ENCODE measurements around the gene RGS14.

DNA sequence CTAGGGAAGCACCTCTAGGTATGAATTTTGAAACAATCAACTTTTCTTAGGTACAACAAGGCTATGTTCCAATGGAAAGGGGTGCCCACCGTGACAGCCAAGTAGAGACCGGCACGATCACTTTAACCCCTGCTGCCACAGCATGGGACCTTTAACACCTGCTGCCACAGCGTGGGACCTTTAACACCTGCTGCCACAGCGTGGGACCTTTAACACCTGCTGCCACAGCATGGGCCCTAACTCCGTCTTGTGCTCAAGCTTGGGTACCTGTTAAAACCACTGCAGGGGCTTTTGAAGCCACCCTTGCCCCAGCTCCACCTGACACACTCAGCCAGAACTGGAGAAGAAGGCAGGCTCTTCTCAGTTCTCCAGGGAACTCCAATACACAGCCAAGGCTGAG, 27.8 kb upstream of the RGS14 start:
- TF ChIP-seq, protein P1, sequence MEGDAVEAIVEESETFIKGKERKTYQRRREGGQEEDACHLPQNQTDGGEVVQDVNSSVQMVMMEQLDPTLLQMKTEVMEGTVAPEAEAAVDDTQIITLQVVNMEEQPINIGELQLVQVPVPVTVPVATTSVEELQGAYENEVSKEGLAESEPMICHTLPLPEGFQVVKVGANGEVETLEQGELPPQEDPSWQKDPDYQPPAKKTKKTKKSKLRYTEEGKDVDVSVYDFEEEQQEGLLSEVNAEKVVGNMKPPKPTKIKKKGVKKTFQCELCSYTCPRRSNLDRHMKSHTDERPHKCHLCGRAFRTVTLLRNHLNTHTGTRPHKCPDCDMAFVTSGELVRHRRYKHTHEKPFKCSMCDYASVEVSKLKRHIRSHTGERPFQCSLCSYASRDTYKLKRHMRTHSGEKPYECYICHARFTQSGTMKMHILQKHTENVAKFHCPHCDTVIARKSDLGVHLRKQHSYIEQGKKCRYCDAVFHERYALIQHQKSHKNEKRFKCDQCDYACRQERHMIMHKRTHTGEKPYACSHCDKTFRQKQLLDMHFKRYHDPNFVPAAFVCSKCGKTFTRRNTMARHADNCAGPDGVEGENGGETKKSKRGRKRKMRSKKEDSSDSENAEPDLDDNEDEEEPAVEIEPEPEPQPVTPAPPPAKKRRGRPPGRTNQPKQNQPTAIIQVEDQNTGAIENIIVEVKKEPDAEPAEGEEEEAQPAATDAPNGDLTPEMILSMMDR (IDR thresholded peaks at IDR 0.05; ENCODE audit: low read length), result no peak
- TF ChIP-seq EZH2 (optimal IDR thresholded peaks at IDR 0.05; ENCODE audit: low read depth, low read length), result no peak
- TF ChIP-seq EZH2phosphoT487 (IDR thresholded peaks at IDR 0.05; ENCODE audit: low read length), result no peak

Data from MM.1S (cell line).